Activated CD8-positive, alpha-beta memory T cell treated with anti-CD3 and anti-CD28 coated beads, Interleukin-2, amount 50 U/mL, for 48 hours (primary cell): ENCODE measurements around the gene REG4.
"Not testable (repeated sequence)": the region's sequence is repeated elsewhere in the genome, so short reads cannot be mapped to it uniquely, and the experiment has no call there.

Experiments
- DNase-seq: peaks from one replicate; pipeline ENCODE4 v3.0.0-alpha.2; 2020

Gene REG4

DNA sequence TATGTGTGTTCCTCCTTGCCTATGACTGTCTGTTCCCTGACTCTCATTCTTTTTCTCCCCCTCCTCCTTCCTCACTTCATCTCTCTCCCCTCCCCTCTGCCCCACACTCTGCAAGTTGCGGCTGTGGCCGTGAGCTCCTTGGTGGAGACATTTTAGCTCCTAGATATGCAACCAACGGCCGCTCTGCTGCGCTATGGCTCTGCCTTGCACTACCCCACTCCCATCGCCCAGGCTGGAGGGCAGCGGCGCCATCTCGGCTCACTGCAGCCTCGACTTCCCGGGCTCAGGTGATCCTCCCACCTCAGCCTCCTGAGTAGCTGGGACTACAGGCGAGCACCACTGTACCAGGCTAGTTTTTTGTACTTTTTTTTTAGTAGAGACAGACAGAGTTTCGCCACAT, 5.5 kb downstream of the REG4 start:
- DNase-seq, result no peak

DNA sequence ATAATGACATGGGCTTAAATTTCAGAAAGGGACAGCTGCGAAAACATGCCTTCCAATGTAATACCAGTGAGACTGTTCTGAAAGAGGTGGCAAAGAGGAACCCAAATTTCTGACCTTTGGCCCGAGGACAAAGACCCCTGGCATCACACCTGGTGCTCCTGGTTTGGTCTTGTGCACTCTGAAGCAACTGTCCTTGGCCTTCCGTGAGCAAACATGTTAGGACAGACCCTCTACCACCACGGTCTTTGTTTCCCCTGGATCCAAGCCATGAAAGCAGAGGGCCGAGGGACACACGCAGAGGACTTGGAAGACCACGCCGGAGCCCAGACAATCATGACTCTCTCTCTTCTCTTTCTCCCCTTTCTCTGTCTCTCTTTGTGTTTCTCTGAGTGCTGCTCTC, 6.0 kb downstream of the REG4 start:
- no peak for DNase-seq

DNA sequence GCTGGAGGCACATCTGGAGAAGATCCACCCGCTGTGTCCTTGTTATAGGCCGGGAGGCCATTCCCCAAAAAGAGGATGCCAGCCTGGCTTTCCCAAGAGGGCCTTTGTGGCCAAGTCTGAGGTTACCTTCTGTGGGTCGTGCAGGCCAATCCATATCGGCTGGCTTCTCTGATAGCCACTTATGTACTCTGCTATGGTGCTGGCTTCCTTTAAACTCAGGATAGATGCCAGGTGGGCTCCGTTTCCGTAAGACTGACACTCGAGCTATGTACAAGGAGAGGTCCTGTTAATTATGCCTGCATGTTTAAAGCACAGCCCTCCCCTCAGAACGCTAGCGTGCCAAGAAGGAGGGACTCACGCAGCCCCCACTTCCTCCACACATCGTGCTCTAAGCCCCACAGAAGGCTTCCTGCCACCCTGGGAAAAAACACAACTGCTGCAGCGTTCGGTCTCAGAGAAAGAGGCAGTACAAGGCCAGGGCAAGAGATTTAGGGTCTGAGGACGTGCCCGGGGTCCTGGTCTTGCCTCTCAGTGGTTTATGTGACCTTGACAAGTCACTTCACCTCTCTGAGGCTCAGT, 11.6 kb downstream of the REG4 start:
- DNase-seq, result no peak

DNA sequence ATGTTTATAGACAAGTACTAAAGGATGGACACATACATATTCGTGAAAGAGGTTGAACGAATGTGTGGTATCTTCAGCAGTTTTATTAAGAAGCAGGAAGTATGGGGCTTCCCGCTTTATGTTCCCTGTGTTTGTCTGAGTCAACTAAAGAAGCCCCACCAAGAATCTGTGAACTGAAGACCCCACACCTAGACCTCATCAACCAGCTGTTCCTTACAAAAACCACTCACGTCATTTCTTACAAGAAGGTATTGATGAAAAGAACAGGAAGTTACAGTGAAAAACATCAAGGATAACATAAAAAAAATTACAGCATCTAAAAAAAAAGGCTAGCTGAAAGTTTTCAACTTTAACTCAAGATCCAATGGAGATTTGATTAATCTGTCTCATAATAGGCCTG, 12.3 kb downstream of the REG4 start:
- no peak for DNase-seq

DNA sequence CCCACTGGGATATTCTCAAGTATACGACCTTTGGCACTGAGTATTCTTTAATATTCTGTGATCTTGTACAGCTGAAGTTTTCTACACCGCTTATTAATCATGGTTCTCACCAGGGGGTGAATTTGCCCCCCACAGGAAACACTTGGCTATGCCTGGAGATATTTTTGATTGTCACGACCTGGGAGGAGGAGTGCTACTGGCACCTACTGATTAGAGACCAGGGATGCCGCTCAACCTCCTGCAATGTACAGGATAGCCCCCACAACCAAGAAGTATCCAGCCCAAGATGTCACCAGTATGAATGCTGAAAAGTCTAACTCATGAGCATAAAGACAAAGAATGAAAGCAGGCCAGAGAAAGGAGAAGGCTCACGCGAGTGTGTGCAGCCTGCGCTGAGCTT, 13.7 kb downstream of the REG4 start:
- DNase-seq, result no peak

DNA sequence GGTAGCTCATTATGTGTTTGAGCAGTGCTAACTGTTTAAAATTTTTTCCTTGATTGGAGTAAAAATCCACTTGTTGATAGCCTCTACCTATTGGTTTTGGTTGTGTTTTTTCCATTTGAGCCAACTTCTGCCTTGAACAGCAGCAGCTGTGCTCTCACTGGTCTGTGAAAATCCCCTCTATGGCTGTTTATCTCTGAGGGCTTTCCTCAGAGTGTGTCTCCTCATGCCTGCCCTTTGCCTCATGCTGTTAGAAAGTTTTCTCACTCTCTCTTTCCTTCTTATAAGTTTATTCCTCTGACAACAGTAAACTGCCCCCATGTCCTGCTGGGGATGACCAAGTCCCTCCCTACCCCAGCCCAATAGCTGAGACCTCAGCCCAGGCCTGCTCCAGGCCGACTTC, 14.1 kb downstream of the REG4 start:
- DNase-seq, result no peak

DNA sequence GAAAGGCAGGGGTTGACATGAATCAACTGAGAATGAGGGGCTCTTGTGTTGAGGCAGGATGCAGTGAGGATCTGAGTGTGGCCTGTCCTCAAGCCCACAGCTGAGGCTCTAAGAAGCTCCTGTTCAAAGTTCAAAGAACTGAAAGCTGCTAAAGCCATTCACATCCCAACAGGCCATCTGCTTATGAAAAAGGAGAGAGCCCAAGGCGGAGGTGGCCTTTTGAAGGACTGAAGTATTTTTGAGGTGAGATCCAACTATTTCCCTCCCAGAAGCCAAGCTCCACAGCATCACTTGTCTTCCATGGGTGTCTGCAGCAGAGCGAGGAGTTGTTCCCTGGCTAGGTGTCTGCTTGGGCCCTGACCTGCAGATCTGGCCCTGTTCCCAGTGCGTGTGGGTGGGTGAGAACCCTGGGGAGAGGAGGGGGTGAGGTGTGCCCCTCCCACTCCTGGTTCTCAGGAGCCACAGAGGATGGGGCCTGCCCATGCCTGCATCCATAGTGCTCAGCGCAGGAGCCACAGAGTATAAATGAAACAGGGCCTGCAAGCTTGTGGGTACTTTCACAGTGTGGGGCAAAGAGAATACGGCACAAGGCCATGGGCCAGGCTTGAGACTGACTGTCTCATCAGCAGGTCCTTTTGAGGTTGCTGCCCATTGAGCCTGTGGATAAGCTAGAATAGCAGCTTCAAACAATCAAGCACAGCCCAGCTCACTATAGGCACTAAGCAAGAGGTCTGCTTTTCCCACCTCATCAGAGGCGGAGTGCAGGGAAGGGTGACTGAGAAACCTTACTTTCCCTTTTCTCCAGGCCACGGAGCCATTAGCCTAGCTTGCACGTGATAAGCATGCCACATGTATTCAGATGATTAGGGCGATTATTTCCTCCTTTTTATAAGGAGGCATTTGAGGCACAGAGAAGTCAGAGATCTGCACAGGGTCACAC, 15.7 kb downstream of the REG4 start:
- no peak for DNase-seq

DNA sequence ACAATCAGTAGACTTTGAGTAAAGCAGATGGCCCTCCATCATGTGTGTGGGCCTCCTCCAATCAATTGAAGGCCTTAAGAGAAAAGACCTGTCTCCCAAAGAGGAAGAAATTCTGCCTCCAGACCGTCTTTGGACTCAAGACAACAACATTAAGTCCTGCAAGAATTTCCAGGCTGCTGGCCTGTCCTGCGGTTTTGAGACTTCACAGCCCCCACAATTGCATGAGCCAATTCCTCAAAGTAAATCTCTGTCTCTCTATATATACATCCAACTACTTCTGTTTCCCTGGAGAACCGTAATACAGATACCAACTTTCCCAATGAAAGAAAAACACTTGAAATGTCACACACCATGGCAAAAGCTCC, 16.4 kb downstream of the REG4 start:
- DNase-seq, result no peak

DNA sequence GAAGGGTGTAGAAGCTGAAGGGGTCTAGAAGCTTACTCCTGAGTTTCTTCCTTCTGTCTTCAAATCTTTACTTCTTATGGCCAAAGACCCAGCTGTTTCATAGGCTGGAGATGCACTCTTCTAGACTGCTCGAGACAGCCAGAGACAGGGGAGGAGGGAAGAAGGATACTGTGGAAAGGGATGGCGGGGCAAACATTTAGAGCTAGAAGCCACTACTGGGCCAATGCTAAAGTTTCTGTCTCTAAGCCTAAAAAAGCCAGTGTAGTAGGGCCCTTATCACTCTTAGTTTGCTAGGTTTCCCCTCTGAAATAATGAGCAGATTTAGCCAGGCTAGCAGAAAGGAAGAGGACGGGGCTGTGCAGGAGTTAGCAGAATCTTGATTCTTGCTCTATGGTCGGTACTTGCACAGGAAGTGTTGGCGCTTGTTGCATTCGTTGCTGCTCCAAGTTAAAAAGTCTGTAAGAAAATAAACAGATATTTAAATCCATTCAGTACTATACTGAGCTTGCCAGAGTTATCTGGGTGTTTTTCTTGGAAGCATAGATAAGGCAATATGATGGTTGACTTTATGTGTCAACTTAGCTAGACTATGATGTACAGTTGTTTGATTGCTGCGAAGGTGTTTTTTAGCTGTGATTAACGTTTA, 16.9 kb downstream of the REG4 start:
- DNase-seq, result no peak

DNA sequence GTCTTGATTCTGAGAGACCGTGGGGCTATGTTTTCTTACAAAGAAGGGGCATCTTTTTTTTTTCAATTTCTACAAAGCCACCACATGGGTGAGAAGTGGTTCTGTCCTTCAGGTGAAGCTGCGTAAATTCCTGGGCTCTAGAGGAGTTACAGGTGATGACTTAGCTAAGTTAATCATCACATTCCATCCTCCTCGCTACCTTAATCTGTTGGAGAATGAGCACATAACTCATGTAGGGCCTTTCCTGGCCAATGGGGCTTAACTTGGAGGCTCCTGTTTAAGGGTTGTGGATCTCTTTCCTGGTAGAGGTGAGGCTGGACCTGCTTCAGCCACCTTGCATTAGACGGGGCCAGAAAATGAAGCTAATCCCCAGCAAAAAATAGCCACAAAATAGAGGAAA, 19.9 kb downstream of the REG4 start:
- DNase-seq, result no peak

DNA sequence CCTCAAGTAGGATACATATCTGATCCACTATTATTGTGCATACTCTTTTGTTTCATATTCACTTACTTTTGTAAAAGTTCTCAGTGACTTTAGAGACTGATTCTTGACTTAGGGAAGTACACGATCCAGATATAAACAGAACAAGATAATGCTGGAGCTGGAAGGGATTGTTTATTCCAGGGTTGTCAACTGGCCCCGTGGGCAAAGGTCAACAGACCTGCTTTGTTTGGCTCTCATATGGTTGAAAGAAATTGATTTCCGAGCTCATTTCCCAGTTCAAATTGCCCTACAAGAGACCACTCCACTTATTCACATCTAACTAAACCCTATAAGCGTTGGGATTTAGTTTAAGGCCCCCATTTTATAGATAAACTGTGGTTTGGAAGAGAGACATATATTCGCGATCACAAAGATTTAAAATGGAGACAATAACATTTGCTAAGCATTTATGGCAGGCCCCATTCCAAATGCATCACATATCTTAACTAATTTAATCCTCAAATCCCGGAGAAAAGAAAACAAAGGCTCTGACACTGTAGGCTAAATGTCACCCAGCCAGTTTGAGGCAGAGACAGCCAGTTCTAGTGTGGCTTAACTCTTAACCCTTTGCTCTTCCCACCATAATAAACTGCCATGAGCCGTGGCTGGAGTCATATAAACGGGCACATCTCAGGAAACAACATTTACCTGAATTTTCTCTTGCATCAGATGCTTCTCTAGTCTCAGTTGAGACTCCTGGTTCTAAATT, 20.6 kb downstream of the REG4 start:
- DNase-seq, result no peak

DNA sequence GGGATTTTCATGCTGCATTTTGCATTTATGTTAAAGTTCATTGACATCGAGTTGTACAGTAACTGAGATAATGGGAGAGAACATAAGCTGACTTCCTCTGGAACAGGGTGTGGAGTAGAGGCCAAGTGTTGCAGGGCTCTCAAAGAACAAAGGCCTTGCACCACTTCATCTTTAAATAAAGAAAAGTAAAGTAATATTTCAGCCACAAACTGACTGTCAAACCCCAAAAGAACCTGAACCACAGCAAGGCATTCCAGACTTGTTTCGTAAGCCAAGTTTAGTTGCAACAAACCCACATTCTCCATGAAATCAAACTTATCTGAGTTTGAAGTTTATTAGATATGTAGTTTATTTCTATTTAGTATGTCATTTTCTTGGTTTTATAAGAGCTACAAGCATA, 23.5 kb downstream of the REG4 start:
- no peak for DNase-seq

DNA sequence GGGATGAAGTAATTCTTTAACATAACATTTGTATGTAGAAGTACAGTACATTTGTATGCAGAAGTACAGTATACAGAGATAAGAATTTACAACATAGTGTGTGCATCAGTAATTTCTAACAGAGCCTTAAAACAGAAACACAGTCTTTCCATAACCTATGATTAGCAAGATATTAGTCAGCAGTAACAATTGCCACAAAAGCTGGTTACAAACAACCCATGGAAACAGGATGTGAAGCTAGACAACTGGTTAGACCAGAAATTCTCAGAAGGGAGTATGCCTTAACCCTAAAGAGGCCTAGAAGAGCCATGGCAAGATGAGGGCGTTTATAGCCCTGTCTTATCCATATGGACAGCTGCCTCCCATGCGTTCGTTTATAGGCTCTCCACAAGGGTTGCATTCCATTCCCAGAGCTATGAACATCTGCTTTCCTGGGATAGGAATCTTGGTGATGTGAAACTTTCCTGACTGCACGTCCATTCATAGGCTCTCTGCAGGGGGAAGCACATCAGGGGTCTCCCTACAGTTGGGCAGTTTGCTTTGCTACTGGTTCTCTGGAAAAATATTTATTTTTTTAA, 24.7 kb downstream of the REG4 start:
- DNase-seq, result not testable (repeated sequence)

DNA sequence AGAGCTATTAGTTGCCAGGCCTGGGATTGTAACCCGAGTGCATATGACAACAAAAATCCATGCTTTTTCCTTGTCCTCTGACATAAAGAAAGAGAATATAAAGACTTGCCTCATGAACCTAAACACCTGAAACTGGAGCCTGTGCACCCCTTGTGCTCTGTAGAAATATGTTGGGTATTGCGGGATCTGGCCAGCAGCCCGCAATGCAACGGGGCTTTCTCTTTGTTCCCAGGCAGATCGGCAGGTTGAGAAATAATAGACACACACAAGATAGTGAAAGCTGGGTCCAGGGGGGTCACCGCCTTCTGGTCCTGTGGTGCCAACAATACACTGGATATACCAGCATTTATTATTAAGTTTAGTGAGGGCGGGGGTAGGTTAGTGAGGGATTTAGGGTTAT, 25.2 kb downstream of the REG4 start:
- not testable (repeated sequence) for DNase-seq

DNA sequence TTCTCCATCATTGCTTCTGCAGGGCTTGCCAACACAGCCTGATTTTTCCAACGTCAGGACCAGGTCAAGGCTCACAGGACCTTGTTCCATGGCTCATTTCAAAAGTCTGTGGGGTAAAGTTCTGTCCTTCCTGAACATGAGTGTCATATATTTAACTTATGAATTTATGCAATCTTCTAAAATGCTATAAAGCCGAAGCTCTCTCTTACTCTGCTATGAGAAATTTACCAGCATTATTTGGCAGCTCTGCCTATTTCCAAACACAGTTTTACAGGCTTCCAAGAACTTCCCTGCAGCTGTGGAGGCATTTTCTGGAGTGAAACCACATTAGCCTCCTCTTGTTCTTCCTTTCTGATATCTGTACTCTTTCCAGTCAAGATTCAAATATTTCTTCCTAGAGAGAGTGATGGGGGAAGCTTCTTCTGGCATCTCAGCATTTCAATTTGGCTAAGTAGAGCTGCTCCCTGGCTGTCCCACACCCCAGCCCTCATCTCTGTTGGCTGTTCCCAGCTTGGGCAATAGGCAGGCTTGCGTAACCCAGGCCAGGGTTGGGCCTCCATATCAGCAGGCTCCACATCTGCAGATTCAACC, 27.0 kb downstream of the REG4 start:
- no peak for DNase-seq

DNA sequence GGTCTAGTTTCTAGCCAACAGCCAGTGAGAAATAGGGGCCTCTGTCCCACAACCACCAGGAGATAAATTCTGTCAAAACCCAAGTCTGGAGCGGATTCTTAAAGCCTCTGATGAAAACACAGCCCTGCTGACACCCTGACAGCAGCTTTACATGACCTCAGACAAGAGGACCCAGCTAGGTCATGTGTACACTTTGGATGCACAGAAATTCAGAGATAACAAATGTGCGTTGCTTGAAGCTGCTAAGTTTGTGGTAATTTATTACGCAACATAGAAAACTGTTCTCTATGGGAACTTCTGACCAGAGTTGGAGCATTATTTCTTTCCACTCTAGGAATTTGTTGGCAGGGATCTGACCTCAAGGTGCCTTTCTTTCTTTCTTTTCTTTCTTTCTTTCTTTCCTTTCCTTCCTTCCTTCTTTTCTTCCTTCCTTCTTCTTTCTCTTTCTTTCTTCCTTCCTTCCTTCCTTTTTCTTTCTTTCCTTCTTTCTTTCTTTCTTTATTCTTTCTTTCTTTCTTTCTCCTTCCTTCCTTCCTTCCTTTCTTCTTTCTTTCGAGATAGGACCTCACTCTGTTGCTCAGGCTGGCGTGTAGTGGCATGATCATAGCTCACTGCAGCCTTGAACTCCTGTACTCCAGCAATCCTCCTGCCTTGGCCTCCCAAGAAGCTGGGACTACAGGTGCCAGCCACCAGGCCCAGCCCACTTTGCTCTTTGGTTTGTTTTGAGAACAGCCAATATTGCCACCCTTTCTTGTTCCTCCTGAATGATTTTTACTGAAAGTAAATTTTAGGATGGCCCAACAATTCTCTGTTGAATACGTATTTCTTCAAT, 27.7 kb downstream of the REG4 start:
- DNase-seq, result no peak

DNA sequence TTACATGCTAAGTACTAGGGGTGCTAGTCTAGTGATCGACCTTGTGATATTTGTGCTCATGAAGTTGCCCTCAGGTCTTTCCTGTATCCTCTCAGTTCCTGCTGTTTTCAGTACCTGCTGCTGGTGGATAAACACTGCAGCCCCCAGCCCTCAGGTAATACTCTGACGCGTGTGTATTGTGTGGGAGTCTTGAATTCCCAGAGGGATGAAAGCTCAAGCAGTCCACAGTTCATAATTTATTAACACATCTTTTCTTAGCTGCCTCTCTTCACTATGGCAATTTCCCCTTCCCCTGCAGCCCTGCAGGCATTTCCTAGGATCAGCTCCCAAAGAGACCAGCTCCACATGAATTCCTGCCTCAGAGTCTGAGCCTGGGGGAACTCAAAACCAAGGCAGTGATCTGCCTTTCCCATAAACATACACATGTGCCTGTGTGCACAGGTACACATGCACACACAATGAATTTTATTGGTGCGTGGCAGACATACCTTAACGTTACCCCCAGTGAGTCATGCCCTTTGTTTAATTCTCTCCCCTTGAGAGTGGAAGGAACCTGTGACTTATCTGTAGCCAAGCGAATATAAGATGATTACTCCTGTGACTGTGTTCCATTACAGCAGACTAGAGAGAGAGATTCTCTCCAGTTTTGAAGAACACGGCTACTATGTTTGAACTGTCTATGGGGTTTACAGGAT, 28.5 kb downstream of the REG4 start:
- no peak for DNase-seq

DNA sequence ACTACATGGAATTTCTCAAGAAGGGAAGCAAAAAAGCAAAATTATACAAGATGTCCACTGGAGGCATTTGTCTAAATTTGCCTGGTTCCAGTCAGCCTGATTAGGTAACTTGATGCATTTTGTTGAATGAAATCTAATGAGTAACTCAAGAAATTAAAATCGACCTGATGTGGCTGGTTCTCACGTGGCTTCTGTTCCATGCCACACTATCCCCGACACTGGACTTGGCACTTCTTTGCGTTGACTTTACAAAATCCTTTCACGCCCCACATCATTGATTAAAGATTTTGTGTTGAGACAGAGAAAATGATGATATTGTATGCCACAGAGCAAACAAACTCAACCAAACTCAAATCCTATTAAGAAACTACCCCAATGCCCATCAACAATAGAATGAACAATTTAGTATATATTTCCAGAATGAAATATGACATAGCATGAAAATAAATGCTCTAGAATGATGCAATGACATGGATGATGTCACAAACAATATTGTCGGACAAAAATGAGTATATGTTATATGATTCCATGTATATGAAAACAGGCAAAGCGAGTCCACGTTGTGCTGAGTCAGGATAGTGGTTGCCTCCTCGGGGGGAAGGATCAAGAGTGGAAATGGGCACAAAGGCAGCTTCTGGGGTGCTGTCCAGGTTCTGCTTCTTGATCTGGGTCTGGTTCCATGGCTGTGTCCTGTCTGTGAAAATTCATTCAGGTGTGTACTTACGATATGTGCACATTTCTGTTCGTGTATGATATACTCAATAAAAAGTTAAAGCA, 29.6 kb downstream of the REG4 start:
- no peak for DNase-seq

DNA sequence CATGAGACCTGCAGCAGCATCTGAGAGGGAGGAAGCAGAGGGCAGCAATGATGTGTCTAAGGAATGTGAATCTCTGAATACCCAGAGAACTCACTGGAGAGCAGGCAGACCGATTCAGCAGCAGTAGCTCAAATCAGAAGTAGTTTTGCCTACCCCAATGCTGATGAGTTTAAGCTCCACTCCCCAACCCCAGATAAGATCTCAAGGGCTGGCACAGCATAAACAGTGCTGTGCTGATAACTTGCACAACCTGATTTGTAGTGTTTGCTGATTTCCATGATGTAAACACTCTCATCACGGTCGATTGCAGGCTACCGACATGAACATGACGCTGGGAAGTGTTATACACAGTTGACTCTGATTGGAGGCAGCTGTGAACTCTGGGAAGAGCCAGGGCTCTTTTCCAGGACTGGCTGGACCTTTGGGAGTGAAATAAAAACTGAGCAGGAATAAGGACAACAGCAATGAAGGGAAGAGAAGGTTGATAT, 31.3 kb downstream of the REG4 start:
- no peak for DNase-seq
